GM21423 (cell line): ENCODE measurements around the gene AUTS2.

Experiments
- ATAC-seq: cut with Tn5 transposase; IDR thresholded peaks from one replicate; pipeline ENCODE4 v1.9.1; 2021; ENCODE audit warnings: mild to moderate bottlenecking, moderate library complexity; ENCODE audit not compliant: unreplicated experiment

Gene AUTS2

DNA sequence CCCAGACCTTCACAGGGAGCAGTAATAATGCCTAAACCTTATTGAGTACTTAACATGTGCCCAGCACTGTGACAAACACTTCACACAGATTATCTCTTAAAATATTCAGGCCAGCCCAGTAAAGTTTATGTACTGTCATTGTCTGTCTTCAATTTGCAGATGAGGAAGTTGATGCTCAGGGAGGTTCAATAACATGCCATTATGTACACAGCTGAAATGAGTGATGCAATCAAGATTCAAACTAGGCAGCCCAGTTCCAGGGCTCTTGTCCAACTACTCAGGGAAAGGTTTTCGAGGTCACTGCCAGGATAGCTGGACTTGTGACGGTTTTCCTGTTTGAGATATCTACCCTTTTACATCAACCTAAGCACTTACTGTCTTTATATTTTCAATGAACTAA, 56.1 kb downstream of the AUTS2 start:
- no peak for ATAC-seq

DNA sequence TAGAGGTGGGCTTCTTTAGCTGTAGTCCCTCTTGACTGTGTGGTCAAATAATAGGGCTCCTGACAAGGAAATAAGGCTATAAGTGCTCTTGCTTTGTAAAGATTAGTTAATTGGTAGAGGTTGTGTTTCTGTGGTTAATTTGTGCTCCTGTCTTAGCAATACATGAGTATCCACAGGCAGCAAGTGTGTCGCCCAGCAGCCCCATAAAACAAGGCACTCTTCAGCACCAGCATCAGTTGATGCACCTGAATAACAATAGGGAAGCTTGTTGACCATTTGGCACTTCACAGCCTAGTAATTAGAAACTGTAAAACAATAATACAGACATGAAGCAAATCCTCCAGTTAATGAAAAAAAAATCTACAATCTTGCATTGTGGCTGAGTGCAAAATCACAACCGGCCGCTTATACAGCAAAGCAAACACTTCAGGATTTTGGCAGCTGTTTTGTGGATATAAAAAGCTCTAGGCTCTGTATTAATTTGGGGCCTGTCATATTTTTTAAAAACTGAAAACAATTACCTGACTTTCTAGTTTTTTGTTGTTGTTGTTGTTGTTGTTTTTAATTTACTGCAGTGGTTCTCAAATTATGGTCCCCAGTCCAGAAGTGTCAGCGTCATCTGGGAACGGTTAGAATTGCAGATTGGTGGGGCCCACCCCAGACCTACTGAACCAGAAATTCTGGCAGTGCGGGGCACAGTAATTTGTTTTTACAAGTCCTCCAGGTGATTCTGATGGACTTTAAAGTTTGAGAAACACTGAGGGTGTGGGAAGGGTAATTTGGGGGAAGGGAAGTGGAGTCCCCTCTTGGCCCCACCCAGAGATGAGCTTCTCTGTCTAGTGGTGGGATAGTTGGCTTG, 56.8 kb downstream of the AUTS2 start:
- no peak for ATAC-seq

DNA sequence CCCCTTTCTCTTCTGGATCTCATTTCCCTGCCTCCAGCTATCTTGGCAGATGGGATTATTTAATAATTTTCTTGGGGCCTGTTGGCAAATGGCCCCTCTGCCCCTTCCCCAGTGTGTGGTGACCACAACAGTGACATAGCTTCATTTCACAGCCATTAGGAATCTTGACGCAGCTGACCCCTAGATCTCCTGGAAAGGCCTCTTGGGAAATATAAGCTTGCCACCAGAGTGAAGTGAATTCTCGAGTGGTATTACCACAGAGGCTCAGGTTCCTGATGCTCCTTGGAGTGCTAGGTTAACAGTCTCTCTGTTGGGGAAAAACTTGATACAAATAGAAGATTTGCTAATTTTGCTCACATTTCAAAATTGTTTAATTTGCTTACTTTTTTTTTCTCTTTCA, 57.8 kb downstream of the AUTS2 start:
- no peak for ATAC-seq

DNA sequence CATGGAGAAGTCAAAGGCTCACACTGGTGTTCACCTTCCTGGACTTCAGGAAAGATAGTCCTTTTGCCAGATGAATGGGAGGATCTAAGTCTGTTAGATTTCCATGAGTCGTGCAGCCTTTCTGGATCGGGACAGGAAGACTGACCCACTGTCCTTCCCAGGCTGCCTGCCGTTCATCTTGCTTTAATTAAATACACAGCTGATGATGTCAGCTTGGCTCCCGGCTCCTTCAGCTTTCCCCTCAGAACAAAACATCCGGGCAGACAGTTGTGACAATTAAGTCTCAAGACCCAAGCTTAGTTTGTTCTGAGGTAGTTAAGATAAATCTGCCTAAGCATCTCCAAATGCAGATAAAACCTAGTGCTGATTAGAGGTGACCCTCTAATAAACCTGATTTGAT, 58.6 kb downstream of the AUTS2 start:
- ATAC-seq, result no peak

DNA sequence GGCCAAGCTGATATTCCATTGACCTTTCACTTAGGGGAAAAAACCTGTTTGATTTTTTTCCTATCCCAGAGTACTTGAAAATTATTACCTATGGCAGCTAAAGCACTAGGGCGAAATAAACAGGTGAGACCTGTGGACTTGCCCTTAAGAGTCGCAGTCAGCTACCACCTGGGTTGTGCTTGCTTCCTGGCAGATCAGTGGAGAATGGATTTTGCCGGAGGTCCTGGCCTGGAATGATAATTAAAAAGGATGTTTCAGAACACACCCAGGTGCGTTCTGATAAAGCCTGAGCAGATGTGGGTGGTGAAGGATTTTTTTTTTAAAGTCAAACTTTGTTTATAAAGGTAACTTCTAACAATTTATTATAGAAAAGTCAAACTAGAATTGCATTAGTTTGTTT, 59.1 kb downstream of the AUTS2 start:
- no peak for ATAC-seq

DNA sequence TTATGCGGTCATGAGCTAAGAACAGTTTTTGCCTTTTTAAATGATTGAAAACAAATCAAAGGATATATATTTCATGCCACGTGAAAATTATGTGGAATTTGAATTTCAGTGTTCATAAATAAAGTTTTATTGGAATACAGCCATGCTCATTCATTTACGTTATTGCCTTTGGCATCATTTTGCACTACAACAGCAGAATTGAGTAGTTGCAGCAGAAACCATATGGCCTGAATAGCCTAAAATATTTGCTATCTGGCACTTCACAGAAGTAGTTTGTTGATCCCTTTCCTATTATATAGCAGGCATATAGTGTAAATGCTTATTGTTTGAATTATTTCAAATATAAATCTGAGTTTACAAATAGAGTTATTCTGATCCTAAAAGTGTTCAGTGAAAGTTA, 59.7 kb downstream of the AUTS2 start:
- no peak for ATAC-seq

DNA sequence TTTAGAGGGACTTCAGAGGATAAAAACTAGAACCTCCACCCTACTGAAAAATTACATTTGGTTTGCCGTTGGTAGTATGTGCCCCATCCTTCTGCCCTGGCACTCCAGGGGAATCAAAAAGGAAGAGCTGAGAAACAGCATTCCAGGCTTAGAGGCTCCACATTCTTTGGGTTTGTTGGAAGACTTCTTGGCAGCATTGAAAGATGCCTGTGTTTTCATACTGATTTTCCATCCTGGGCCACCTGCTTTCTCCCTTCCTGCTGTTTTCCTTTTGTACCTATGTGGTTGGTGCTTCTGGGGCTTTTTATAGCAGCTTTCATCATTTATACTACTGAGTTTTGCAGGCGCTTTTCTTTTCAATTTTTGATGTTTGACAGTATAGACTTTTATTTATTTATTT, 61.7 kb downstream of the AUTS2 start:
- ATAC-seq, result no peak

DNA sequence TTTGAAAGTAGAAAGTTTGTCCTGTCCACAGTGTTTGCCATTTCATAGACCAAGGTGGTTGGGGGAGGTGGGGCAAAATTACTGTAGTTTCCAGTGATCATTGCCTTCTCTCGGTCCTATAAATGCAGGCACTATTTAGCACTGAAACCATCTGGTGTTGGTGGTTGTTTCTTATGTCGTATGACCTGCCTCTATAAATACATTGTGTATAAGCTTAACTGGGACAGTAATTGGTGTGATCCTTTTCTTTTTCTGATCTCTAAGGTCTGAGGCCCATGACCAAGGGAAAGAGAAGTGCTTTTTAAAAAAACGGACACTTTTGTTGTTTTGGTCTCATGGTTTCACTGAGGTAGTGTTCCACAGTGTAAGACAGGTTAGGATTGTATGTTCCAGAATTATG, 63.1 kb downstream of the AUTS2 start:
- ATAC-seq, result no peak

DNA sequence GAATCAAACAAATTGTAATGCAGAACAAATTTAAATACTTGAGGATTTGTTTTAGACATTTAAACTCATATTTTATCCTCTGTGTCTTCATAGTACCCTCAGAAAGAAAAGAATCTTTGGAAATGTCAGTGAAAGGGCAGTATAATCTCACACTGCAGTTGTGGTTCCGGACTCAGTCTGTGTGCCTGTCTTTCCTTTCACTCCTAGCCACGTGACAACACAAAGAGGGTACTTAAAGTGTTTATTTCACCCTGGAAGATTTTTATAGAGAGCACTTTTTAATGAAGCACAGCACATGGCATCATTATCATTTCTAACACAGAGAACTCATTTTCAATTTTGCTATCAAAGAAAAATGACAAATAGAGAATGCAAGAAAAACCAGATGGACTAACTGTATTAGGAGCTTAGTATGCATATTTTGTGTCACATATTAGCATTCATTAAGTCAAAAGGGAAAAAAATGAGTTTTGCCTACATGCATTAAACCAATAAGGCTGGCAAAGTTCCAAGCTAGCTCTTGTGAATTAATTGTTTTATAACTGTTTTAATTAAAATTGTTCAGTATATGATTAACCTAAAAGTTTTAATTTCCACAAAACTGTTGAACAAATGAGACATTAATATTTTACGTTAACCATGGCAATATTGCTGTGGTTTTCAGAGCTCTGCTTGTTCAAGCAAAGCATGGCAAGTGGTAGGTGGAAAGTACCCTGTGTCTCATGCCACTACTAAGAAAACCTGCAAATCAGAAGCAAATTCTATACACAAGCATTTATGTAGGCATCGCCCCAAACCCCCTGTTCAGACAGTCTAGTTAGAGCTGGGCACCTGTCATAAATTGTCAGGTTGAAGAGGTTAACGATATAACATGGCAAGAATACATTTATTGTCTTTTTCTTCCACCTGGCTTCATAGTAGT, 65.9 kb downstream of the AUTS2 start:
- ATAC-seq, result peak; percentile 71

DNA sequence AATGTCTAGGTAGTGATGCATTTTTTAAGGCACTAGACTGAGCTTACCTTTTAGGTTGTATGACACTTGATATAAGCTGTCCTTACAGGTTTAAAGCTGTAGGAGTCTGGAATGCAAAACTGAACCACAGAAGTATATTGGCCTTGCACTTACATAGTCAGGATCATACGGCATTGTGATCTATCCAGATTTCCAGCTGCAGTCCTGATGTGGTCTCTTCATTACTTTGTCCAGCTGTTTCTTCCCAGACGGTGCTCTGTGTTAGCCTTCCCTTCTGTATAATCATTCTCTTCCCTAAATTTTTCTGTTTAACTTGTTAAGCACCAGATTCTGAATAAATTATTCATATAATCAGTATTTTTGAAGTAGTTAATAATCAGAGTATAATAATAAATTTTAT, 67.1 kb downstream of the AUTS2 start:
- no peak for ATAC-seq

DNA sequence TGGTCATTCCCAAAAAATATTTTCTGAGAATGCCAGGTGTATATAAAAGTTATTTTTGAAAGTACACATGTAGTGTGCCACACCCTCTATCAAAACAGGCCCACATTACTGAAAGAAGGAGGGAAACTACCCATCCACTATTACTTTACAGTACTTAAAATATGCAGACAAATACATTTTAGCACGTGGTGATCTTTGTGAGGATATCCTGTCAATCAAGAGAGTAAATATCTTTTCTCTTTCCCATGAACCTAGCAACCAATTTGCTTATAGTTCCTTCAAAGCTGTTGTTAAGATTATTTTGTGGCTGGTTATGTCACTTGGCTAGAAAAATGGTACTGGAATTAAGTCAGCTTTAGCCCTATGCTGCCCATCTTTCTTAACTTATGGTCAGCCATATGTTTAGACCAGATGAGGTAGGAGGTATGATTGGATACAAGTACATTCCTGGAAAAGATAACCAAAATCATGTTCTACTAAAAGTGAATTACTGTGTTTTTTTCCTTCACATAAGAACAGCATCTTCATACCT, 70.1 kb downstream of the AUTS2 start:
- no peak for ATAC-seq

DNA sequence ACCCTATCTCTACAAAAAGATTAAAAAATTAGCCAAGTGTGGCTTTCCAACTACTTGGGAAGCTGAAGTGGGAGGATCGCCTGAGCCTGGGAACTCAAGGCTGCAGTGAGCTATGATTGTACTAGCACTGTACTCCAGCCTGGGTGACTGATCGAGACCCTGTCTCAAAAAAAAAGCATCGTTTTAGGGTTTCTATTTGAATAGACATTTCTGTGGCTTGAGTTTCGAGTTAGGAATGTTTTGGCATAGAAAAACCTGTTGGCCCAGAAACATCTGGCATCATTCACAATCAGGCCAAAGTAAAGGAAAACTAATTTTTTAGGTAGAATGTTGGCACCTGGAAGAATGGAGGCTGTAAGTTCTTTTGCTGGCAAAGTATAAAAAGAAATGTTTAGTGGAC, 72.4 kb downstream of the AUTS2 start:
- ATAC-seq, result no peak

DNA sequence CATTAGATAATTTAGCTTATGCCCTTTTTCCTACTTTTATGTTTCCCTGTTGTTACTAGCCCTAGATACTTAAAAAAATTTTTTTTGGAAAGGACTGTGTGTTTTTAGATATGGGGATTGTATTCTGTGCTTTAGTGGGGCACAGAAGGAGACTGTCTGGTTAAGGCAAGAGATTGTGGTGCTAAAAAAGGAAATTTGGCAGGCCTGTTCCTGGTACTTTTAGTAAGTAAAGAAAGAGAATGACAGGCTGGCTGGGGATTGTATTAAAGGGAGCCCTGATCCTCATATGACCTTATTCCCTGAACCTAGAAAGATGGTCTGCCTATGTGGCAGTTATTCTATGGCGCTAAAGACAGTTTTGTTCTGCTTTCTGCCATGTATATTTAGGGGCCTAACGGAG, 74.8 kb downstream of the AUTS2 start:
- no peak for ATAC-seq

DNA sequence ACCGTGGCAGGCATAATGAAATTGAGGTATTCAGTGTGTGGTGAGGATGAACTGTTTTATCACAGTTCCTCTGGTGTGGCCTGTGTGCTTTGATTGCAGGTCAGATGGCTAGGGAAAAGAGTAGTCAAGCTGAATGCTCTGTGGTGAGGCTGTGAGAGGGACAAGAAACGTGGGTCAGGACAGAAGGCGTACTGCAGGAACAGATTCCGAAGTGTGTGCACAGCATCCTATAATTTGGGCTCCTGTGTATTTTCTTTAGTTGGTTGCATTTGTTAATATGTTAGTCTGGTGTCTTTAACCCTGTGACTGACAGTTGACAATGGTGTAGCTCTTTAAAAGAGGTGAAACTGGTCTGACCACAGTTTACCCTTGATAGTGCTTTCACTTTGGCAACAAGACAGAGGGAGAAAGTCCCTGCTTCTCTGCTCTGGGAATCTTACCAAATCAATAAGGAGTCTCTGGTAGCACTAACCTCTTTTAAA, 76.5 kb downstream of the AUTS2 start:
- peak; percentile 85 for ATAC-seq

DNA sequence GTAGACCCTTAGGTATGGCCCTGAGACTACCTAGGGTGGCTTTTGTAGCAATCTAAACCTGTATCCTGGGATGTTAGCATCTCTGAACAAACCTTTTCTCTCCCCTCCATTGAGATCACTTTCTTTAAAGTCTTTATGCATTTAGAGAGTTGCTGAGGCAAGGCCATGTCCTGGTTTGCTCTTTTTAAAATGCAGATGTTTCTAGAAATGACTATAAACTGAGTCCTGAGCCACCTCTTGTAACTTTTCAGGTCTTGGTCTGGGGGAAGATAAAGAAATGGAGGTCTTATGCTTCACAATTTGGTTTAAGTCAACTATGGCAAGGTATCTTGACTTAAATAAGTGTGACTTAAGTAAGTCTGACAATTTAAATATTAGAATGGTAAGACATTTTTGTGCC, 78.0 kb downstream of the AUTS2 start:
- no peak for ATAC-seq

DNA sequence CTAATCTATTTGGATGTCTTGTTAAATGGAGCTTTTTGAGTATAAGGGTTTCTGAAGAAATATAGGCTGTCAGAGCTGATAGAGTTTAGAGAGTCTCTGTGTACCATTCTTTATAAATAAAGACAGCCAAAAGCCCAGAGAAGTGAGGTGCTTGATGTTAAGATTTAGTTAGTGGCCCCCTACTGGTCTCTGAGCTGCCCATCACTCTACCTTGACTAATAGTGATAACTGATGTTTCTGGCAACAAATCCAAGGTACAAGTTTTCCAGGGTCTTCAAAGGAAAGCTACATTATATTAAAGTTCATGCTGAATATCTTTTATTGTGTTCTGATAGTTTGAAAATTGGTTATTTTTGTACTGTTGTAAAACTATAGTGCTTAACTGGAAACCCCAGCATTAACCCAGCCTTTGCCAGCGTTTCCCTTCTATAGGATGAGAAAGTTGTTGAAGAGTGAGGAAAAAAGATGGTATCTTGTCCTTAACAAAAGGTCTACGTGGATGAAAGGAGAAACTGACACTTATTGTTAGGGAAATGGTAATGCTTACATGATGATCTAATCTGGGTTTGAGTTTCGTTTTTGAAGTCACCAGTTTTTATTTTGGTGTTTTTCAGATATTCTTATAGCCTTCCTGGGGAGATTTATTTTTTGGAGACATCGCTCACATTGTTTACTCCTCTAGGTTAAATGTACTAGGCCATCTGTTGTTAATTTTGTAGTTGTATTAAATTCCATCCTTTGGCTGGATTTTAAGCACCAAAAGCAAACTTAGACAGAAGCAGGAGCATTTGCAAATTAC, 79.0 kb downstream of the AUTS2 start:
- no peak for ATAC-seq

DNA sequence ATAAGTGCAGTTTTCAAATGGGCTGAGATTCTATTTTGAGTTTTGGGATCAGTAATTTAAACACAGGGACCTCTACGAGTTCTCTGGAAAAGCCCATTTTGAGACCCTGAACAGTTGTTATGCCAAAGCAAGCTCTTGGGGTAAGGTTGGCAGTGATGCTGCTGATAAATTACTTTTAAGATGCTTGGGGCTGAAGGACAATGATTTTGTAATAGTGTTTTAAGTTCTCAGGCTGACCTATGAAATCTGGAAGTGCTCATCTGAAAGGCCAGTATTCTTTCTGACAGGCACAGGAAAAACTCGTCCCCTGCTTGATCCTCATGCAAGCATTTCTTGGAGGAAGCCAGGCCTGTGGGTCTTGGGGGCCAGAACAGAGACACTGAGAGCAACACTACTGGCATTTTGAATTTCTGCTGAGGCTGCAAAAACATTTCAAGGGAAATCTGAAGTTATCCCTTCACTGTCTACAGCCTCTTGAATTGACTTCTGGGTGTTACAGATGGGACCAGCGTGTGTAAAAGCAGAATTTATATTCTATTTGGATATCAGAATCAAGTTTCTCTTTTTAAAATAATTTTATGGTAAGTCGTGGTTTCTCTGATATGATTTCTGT, 79.7 kb downstream of the AUTS2 start:
- ATAC-seq, result no peak

DNA sequence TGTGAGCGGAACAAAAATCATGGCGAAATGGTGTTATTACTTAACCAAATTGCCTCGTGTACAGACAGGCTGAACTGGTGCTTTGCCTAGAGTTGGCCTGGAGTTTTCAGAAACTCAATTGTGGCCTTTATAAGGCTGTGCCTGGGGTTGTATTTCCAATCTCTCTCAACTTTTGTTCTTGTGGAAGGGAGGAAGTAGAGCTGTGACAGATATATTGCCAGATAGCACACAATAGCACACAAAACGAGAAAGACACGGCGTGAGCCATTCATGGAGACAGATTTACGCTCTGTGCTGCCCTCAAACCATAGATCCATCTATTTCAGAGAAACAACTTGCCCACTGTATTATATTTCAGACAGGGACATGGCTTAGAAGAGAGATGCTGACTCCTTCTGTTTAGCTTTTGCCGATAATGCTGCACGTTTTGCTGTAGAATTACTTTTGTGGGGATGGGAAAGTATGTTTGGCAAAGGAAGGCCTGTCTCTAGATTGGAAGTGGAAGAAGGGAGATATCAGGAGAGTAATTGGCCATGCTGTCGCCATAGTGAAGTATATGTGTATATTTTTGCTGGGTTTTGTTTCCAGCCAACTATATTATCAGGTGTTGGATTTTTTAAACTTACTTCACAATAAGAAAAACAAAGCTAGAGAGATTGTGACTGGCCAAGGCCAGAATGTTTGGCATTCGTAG, 80.4 kb downstream of the AUTS2 start:
- ATAC-seq, result no peak

DNA sequence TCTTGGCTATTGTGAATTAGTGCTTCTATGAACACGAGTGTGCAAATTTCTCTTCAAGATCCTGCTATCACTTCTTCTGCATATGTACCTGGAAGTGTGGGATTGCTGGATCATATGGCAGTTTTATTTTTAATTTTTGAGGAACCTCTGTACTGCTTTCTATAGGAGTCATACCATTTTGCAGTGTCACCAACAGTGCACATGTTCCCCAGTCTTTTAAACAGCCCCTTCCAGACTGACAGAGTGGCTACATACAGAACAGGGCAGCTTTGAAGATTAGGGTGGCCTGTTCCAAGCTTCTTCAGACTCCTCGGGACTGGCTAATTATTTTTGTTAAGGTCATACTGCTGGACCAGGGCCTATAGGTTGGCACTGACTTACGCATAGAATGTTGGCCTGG, 82.9 kb downstream of the AUTS2 start:
- no peak for ATAC-seq

DNA sequence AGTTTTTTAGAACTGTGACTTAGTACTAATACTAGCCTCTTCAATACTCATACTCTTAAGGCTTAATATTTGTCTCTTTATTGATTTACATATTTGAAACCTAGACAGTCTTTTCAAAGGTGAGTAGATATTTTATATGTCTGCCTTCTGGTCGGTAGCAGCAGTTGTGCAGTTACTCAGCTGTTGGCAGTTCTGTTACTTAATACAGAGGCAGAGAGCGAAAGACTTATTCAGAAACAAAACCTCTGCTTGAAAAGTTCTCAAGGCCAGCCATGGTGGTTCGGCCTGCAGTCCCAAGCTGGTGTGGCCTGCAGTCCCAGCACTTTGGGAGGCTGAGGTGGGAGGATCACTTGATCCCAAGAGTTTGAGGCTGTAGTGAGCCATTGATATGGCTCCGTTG, 84.2 kb downstream of the AUTS2 start:
- no peak for ATAC-seq
